RPMI8226 (cell line): ENCODE measurements around the gene ZCCHC14.

Experiments used
- DNase-seq: peaks from one replicate; pipeline ENCODE4 v3.0.0-alpha.2; 2015

ZCCHC14 gene

GRCh38 chr16:87474017-87474416 is 18.8 kb downstream of the ZCCHC14 start:
- no peak for DNase-seq

- no peak for DNase-seq
Observed at GRCh38 chr16:87472935-87473334, 19.9 kb downstream of the ZCCHC14 start.

GRCh38 chr16:87472142-87472778 is 20.6 kb downstream of the ZCCHC14 start:
- DNase-seq, result no peak

GRCh38 chr16:87471278-87472141 is 21.3 kb downstream of the ZCCHC14 start:
- no peak for DNase-seq

GRCh38 chr16:87470332-87470731 is 22.5 kb downstream of the ZCCHC14 start:
- DNase-seq, result no peak

GRCh38 chr16:87469169-87469568 is 23.7 kb downstream of the ZCCHC14 start:
- no peak for DNase-seq

- no peak for DNase-seq
Observed at GRCh38 chr16:87468550-87468949, 24.3 kb downstream of the ZCCHC14 start.

GRCh38 chr16:87466975-87467501 is 25.8 kb downstream of the ZCCHC14 start:
- DNase-seq, result no peak

- no peak for DNase-seq
Observed at GRCh38 chr16:87465879-87466278, 26.9 kb downstream of the ZCCHC14 start.

- no peak for DNase-seq
Observed at GRCh38 chr16:87465306-87465705, 27.5 kb downstream of the ZCCHC14 start.

GRCh38 chr16:87464691-87465300 is 28.0 kb downstream of the ZCCHC14 start:
- DNase-seq, result no peak

- no peak for DNase-seq
Observed at GRCh38 chr16:87463722-87464690, 28.8 kb downstream of the ZCCHC14 start.

- peak; percentile 80 for DNase-seq
Observed at GRCh38 chr16:87461466-87461991, 31.3 kb downstream of the ZCCHC14 start.

- DNase-seq, result no peak
Observed at GRCh38 chr16:87460936-87461335, 31.9 kb downstream of the ZCCHC14 start.

GRCh38 chr16:87459833-87460232 is 33.0 kb downstream of the ZCCHC14 start:
- no peak for DNase-seq

- DNase-seq, result no peak
Observed at GRCh38 chr16:87459027-87459426, 33.8 kb downstream of the ZCCHC14 start.

GRCh38 chr16:87458424-87458915 is 34.4 kb downstream of the ZCCHC14 start:
- DNase-seq, result no peak

GRCh38 chr16:87457709-87458423 is 35.0 kb downstream of the ZCCHC14 start:
- no peak for DNase-seq

- DNase-seq, result no peak
Observed at GRCh38 chr16:87457061-87457611, 35.7 kb downstream of the ZCCHC14 start.

- no peak for DNase-seq
Observed at GRCh38 chr16:87454391-87454790, 38.4 kb downstream of the ZCCHC14 start.

- no peak for DNase-seq
Observed at GRCh38 chr16:87453326-87453725, 39.5 kb downstream of the ZCCHC14 start.
